H1 (cell line): ENCODE measurements around the gene TMOD4. TPM values are rescaled to one million over a fixed set of nuclear protein-coding genes. Genes with fewer than 3 reads are reported as not detected.

Experiments
- CTCF ChIA-PET: fragments of 300-600 bp; sonication (Branson Sonifier 250); formaldehyde crosslinking; loops from one replicate; lab custom pipeline; 2021; ENCODE audit not compliant: partially characterized antibody; lab: Charles Lee
- POLR2A ChIA-PET: fragments of 300-600 bp; sonication (Branson Sonifier 250); formaldehyde crosslinking; loops from one replicate; lab custom pipeline; 2021; ENCODE audit warnings: inconsistent platforms; ENCODE audit not compliant: partially characterized antibody; lab: Charles Lee
- DNase-seq, 2 experiments: peaks; one replicate each; pipeline versions ENCODE4 v3.0.0 to v3.0.0-alpha.2; 2010 to 2022; ENCODE audit warnings: low spot score in 2 of 2, low read depth in 1 of 2, mixed read lengths in 1 of 2
- FAIRE-seq: peaks from 2 replicates; lab custom pipeline; 2011; peaks lifted over from hg19 to GRCh38; lab: Jason Lieb, UNC
- H2AFZ ChIP-seq: 2 replicates; pipeline ENCODE4 v1.8.1; 2012; ENCODE audit warnings: low read length, inconsistent platforms
- H2AK5ac ChIP-seq: 2 replicates; pipeline ENCODE4 v1.6.1; 2013; ENCODE audit warnings: low read depth, low read length
- H2BK120ac ChIP-seq: replicated peaks from 2 replicates; pipeline ENCODE3; 2013; ENCODE audit warnings: low read depth, low read length, inconsistent platforms
- H2BK12ac ChIP-seq: 2 replicates; pipeline ENCODE4 v1.6.1; 2013; ENCODE audit warnings: low read depth, low read length
- H2BK15ac ChIP-seq: 2 replicates; pipeline ENCODE4 v1.6.1; 2013; ENCODE audit warnings: low read length
- H2BK20ac ChIP-seq: 2 replicates; pipeline ENCODE4 v1.6.1; 2013; ENCODE audit warnings: low read length
- H2BK5ac ChIP-seq: 2 replicates; pipeline ENCODE4 v1.6.1; 2013; ENCODE audit warnings: low read depth, low read length
- H3K14ac ChIP-seq: 2 replicates; pipeline ENCODE4 v1.6.1; 2013; ENCODE audit warnings: inconsistent platforms; ENCODE audit not compliant: insufficient read length
- H3K18ac ChIP-seq: 2 replicates; pipeline ENCODE4 v1.6.1; 2013; ENCODE audit warnings: low read length; ENCODE audit errors: extremely low read depth
- H3K23ac ChIP-seq: 2 replicates; pipeline ENCODE4 v1.6.1; 2013; ENCODE audit warnings: inconsistent platforms; ENCODE audit not compliant: insufficient read length
- H3K23me2 ChIP-seq: 2 replicates; pipeline ENCODE4 v1.6.1; 2013; ENCODE audit warnings: low read depth, low read length
- H3K27ac ChIP-seq: 2 replicates; pipeline ENCODE4 v1.6.1; 2011; ENCODE audit warnings: low read depth, low read length, inconsistent platforms
- H3K27me3 ChIP-seq, 4 experiments: replicated peaks in 1 of 4; 1 replicate in 1 of 4; 2 replicates in 3 of 4; pipeline versions ENCODE4 v1.6.1 to v1.8.1; 2011 to 2013; ENCODE audit warnings: low read length in 3 of 4, mild to moderate bottlenecking in 3 of 4, inconsistent platforms in 2 of 4, mixed read lengths in 2 of 4, moderate library complexity in 1 of 4; ENCODE audit not compliant: control insufficient read depth in 3 of 4, insufficient read depth in 3 of 4; ENCODE audit errors: extremely low read depth in 1 of 4
- H3K36me3 ChIP-seq, 4 experiments: 2 replicates each; pipeline versions ENCODE4 v1.6.1 to v1.8.1; 2011 to 2013; ENCODE audit warnings: mild to moderate bottlenecking in 4 of 4, low read length in 3 of 4, moderate library complexity in 2 of 4, control low read depth in 1 of 4, inconsistent platforms in 1 of 4; ENCODE audit not compliant: insufficient read depth in 4 of 4, control insufficient read depth in 2 of 4
- H3K4ac ChIP-seq: replicated peaks from 2 replicates; pipeline ENCODE3; 2013; ENCODE audit warnings: low read length, low read depth, mixed read lengths, inconsistent platforms; ENCODE audit not compliant: insufficient read length
- H3K4me1 ChIP-seq, 4 experiments: replicated peaks in 1 of 4; 1 replicate in 1 of 4; 2 replicates in 3 of 4; pipeline versions ENCODE4 v1.6.1 to v1.8.1; 2011 to 2013; ENCODE audit warnings: low read length in 3 of 4, inconsistent platforms in 2 of 4, mixed read lengths in 1 of 4; ENCODE audit not compliant: insufficient read depth in 4 of 4, control insufficient read depth in 3 of 4
- H3K4me2 ChIP-seq, 2 experiments: 2 replicates each; pipeline versions ENCODE4 v1.6.1 to v1.8.1; 2011 to 2013; ENCODE audit warnings: low read depth in 2 of 2, low read length in 2 of 2, control low read depth in 1 of 2, inconsistent platforms in 1 of 2, mild to moderate bottlenecking in 1 of 2; ENCODE audit not compliant: insufficient read depth in 1 of 2
- H3K4me3 ChIP-seq, 4 experiments: fragments of 200-600, 300-600 bp in 1 of 4; sonication (generic), shearing (Covaris generic), sonication (Bioruptor Twin) in 1 of 4; 2 replicates each; pipeline versions ENCODE4 v1.5.1 to v1.8.1; 2011 to 2016; ENCODE audit warnings: low read length in 4 of 4, low read depth in 3 of 4, control low read depth in 2 of 4, inconsistent platforms in 2 of 4, mild to moderate bottlenecking in 2 of 4, mixed read lengths in 1 of 4, moderate library complexity in 1 of 4; ENCODE audit not compliant: insufficient read depth in 2 of 4; ENCODE audit errors: extremely low read depth in 1 of 4
- H3K56ac ChIP-seq: replicated peaks from 2 replicates; pipeline ENCODE3; 2013; ENCODE audit warnings: low read depth, mild to moderate bottlenecking, mixed read lengths, low read length, inconsistent platforms; ENCODE audit not compliant: insufficient read length
- H3K79me1 ChIP-seq: 2 replicates; pipeline ENCODE4 v1.6.1; 2013; ENCODE audit warnings: low read depth, low read length, control low read depth
- H3K79me2 ChIP-seq, 2 experiments: 2 replicates each; pipeline versions ENCODE4 v1.6.1 to v1.8.1; 2012 to 2013; ENCODE audit warnings: low read length in 2 of 2, mild to moderate bottlenecking in 2 of 2, inconsistent platforms in 1 of 2; ENCODE audit not compliant: insufficient read depth in 2 of 2, control insufficient read depth in 1 of 2
- H3K9ac ChIP-seq, 4 experiments: replicated peaks in 1 of 4; 1 replicate in 1 of 4; 2 replicates in 3 of 4; pipeline versions ENCODE4 v1.6.1 to v1.8.1; 2011 to 2013; ENCODE audit warnings: low read depth in 3 of 4, low read length in 3 of 4, control low read depth in 2 of 4, mild to moderate bottlenecking in 2 of 4, moderate library complexity in 2 of 4, inconsistent platforms in 1 of 4; ENCODE audit errors: extremely low read depth in 1 of 4
- H3K9me3 ChIP-seq, 2 experiments: 2 replicates each; pipeline versions ENCODE4 v1.6.1 to v1.8.1; 2012 to 2013; ENCODE audit warnings: mild to moderate bottlenecking in 2 of 2, moderate library complexity in 2 of 2, control low read depth in 1 of 2, inconsistent platforms in 1 of 2, low read depth in 1 of 2, low read length in 1 of 2, mixed read lengths in 1 of 2; ENCODE audit not compliant: insufficient read depth in 2 of 2
- H4K20me1 ChIP-seq, 2 experiments: replicated peaks in 1 of 2; 2 replicates each; pipeline versions ENCODE3 to v1.8.1; 2011 to 2013; ENCODE audit warnings: inconsistent platforms in 2 of 2, low read length in 2 of 2, mild to moderate bottlenecking in 1 of 2; ENCODE audit not compliant: insufficient read depth in 2 of 2, control insufficient read depth in 1 of 2
- H4K5ac ChIP-seq: 2 replicates; pipeline ENCODE4 v1.6.1; 2013; ENCODE audit warnings: low read length, low read depth, mixed read lengths, inconsistent platforms; ENCODE audit not compliant: insufficient read length
- H4K8ac ChIP-seq: 2 replicates; pipeline ENCODE4 v1.8.0; 2013; ENCODE audit warnings: mild to moderate bottlenecking, moderate library complexity, low read length, inconsistent platforms; ENCODE audit not compliant: insufficient read depth; ENCODE audit errors: extremely low read depth
- H4K91ac ChIP-seq: replicated peaks from 2 replicates; pipeline ENCODE3; 2013; ENCODE audit warnings: low read length, mixed read lengths, inconsistent platforms; ENCODE audit not compliant: insufficient read length
- BACH1 ChIP-seq: IDR thresholded peaks from 2 replicates; pipeline ENCODE4 v1.6.1; 2012; ENCODE audit warnings: low read length, improper control_type of control experiment
- FOSL1 ChIP-seq: IDR thresholded peaks from 2 replicates; pipeline ENCODE4 v1.6.1; 2011; ENCODE audit warnings: mild to moderate bottlenecking, low read depth, low read length, moderate library complexity; ENCODE audit not compliant: insufficient read depth
- SAP30 ChIP-seq: fragments of 300-600 bp; sonication (generic); IDR thresholded peaks from 2 replicates; pipeline ENCODE4 v1.7.1; 2012; ENCODE audit warnings: low read length, moderate library complexity, mild to moderate bottlenecking, inconsistent platforms; ENCODE audit not compliant: insufficient read depth, insufficient replicate concordance
- SRF ChIP-seq: IDR thresholded peaks from 2 replicates; pipeline ENCODE4 v1.6.1; 2011; ENCODE audit warnings: mild to moderate bottlenecking, low read depth, low read length, moderate library complexity
- WGBS, 2 experiments: shearing (Covaris generic) in 1 of 2; methylation state at CpG; one replicate each; pipeline versions ENCODE4 v1.1.6 to v1.1.7; 2013 to 2015; ENCODE audit warnings: low lambda C conversion rate in 2 of 2, mixed read lengths in 2 of 2, inconsistent platforms in 1 of 2, low coverage in 1 of 2, missing lambda C conversion rate in 1 of 2; ENCODE audit not compliant: insufficient replicate concordance in 2 of 2, insufficient coverage in 1 of 2, insufficient read length in 1 of 2; ENCODE audit errors: extremely low coverage in 1 of 2, missing lambda C conversion rate in 1 of 2; 5-methylcytosine and 5-hydroxymethylcytosine counted together
- polyA plus RNA-seq, 7 experiments: library from polyadenylated mRNA; depleted of rRNA in 3 of 7; stranded (reverse) in 5 of 7; unstranded in 2 of 7; fragments of >200 nt in 5 of 7; fragments of 200-250 nt in 2 of 7; gene quantifications; 1 replicate in 5 of 7; 2 replicates in 1 of 7; 4 replicates in 1 of 7; pipeline versions ENCODE4 v1.2.1 to v1.2.3, GENCODE V29; 2011 to 2013; ENCODE audit warnings: missing spikeins in 2 of 7, mixed read lengths in 2 of 7
- total RNA-seq: library from RNA; stranded (reverse); fragmentation: NEBNext Ultra II Directional; extraction: Animal tissue kit (Norgen Biotek cat#: 25700); gene quantifications from 2 replicates; pipeline ENCODE4 v1.2.1, GENCODE V29; 2021

Gene TMOD4
- total and polyA plus RNA-seq, 2 of the 8 experiments (the other 6 are each of a cell fraction or from before 2014, with no cell fraction given), result 0.42 TPM; not detected in 1

- Histone ChIP-seq H2AFZ (no peak overlapping the region), H4K20me1 (no peaks in the 10 kb centered on the region), H3K4me3 (peak overlapping the region; percentile 80 to 99 (median 95)), H3K14ac (no peak overlapping the region), H2BK15ac (no peak overlapping the region), H4K91ac (no peak overlapping the region), H2BK20ac (no peak overlapping the region), H3K27me3 (no peaks in the 10 kb centered on the region), H3K27ac (no peak overlapping the region), H2BK120ac (no peak overlapping the region), H3K18ac (no peak overlapping the region), H3K4ac (no peak overlapping the region), H3K79me1 (0 out of 2 replicates have a peak, but pooled peaks cover 3% of the 10 kb centered on the region), H3K56ac (no peak overlapping the region), H2AK5ac (no peak overlapping the region), H3K79me2 (peaks cover 0 to 12% of the 10 kb centered on the region in 2 experiments; a peak in 2 of 4 replicates), H3K23me2 (peaks cover 17% of the 10 kb centered on the region), H2BK12ac (no peak overlapping the region), H3K9ac (no peak overlapping the region; a peak in 1 of 7 replicates), H4K5ac (no peak overlapping the region), H3K4me2 (peak overlapping the region; percentile 74 to 89), H3K23ac (no peak overlapping the region), H3K36me3 (peaks cover 0 to 18% (median 8%) of the 10 kb centered on the region in 4 experiments; a peak in 5 of 8 replicates), H4K8ac (no peak overlapping the region), H2BK5ac (no peak overlapping the region), H3K9me3 (no peaks in the 10 kb centered on the region), H3K4me1 (peaks cover 5 to 10% (median 5%) of the 10 kb centered on the region in 4 experiments)
- CTCF ChIA-PET, result interaction anchor here (1.0 to 2.7 kb wide), 6 partner anchors 10 to 117 kb away, joined by 3 to 11 read pairs (median 4); partner anchors contain the start of genes C1orf56, MLLT11 and VPS72
- DNase-seq, result no peak
- WGBS, 2 experiments, result 40% methylated on average over 11 of the region's 11 CpGs; no CpG with 5 or more reads in 1 of the 2 experiments
- no peak for FAIRE-seq
- no peak for TF ChIP-seq SRF
- TF ChIP-seq SAP30, result no peak
- TF ChIP-seq FOSL1, result no peak
- no peak for TF ChIP-seq BACH1
- POLR2A ChIA-PET, result interaction anchor here (0.7 to 2.4 kb wide), 12 partner anchors 8 to 196 kb away, joined by 3 to 13 read pairs (median 4); partner anchors contain the start of genes PSMD4, SEMA6C and TNFAIP8L2
Measured at GRCh38 chr1:151164732-151165280, 11.0 kb downstream of the TMOD4 start.
